ENCODE measurements around the gene NDUFB8.

NDUFB8 gene

GRCh38 chr10:100569687-100570481 is 40.2 kb upstream of the NDUFB8 start:
- no peak for DNase-seq
- H3K27me3 ChIP-seq, result no peaks in the 10 kb centered on the region; the same call in 1 of the 2 replicates
- no peak for TF ChIP-seq CTCF (IDR thresholded peaks at IDR 0.05; ENCODE audit: low read depth, low read length)
- H3K4me3 ChIP-seq (ENCODE audit: low read depth, low read length), result no peak overlapping the region
- no peaks in the 10 kb centered on the region for H3K4me1 ChIP-seq
- no peaks in the 10 kb centered on the region for H3K9me3 ChIP-seq
- no peaks in the 10 kb centered on the region for H3K36me3 ChIP-seq

GRCh38 chr10:100568912-100569311 is 39.2 kb upstream of the NDUFB8 start:
- no peaks in the 10 kb centered on the region for H3K9me3 ChIP-seq
- no peaks in the 10 kb centered on the region for H3K4me1 ChIP-seq
- H3K27me3 ChIP-seq, result no peaks in the 10 kb centered on the region; the same call in 1 of the 2 replicates
- no peak overlapping the region for H3K4me3 ChIP-seq (ENCODE audit: low read depth, low read length)
- no peak for DNase-seq
- TF ChIP-seq CTCF (IDR thresholded peaks at IDR 0.05; ENCODE audit: low read depth, low read length), result no peak
- H3K36me3 ChIP-seq, result no peaks in the 10 kb centered on the region

GRCh38 chr10:100567826-100568225 is 38.2 kb upstream of the NDUFB8 start:
- no peaks in the 10 kb centered on the region for H3K36me3 ChIP-seq
- H3K27me3 ChIP-seq, result no peaks in the 10 kb centered on the region; the same call in 1 of the 2 replicates
- no peak for DNase-seq
- H3K4me3 ChIP-seq (ENCODE audit: low read depth, low read length), result no peak overlapping the region
- TF ChIP-seq CTCF (IDR thresholded peaks at IDR 0.05; ENCODE audit: low read depth, low read length), result no peak
- no peaks in the 10 kb centered on the region for H3K9me3 ChIP-seq
- no peaks in the 10 kb centered on the region for H3K4me1 ChIP-seq

GRCh38 chr10:100567249-100567648 is 37.6 kb upstream of the NDUFB8 start:
- Histone ChIP-seq H3K9me3 (no peaks in the 10 kb centered on the region), H3K4me1 (no peaks in the 10 kb centered on the region)
- no peak for TF ChIP-seq CTCF (IDR thresholded peaks at IDR 0.05; ENCODE audit: low read depth, low read length)

GRCh38 chr10:100566561-100566960 is 36.9 kb upstream of the NDUFB8 start:
- no peaks in the 10 kb centered on the region for H3K36me3 ChIP-seq
- no peaks in the 10 kb centered on the region for H3K9me3 ChIP-seq
- H3K27me3 ChIP-seq, result peaks cover 6% of the 10 kb centered on the region; the same call in 1 of the 2 replicates
- H3K4me3 ChIP-seq (ENCODE audit: low read depth, low read length), result no peak overlapping the region
- H3K4me1 ChIP-seq, result no peaks in the 10 kb centered on the region
- no peak for DNase-seq
- no peak for TF ChIP-seq CTCF (IDR thresholded peaks at IDR 0.05; ENCODE audit: low read depth, low read length)

More at GRCh38 chr10:100567249-100567648, 37.6 kb upstream of the NDUFB8 start:
- H3K4me3 ChIP-seq (ENCODE audit: low read depth, low read length), result no peak overlapping the region
- peaks cover 5% of the 10 kb centered on the region; the same call in 1 of the 2 replicates for H3K27me3 ChIP-seq
- H3K36me3 ChIP-seq, result no peaks in the 10 kb centered on the region
- DNase-seq, result no peak
